ACHN (cell line): ENCODE results near the gene CST4.
"Not testable (repeated sequence)": the region's sequence is repeated elsewhere in the genome, so short reads cannot be mapped to it uniquely, and the experiment has no call there.

ENCODE experiments used
- DNase-seq: peaks from one replicate; pipeline ENCODE4 v3.0.0-alpha.2; 2015
- in situ Hi-C: cut with HindIII; loops from 2 replicates; pipeline ENCODE4 v1.10.0; 2017; ENCODE audit warnings: low sequenced_read_pairs, low pct_ligation_motif_present, low pct_unique_long_range_greater_than_20kb

Gene CST4

GRCh38 chr20:23636182-23636907, 52.5 kb downstream of the CST4 start:
- no peak for DNase-seq
- in situ Hi-C loops, result no loop called here

GRCh38 chr20:23635768-23636090, 53.1 kb downstream of the CST4 start:
- DNase-seq, in situ Hi-C loops: not testable (repeated sequence)
